ENCODE measurements around the gene AMELY.
"Not testable (repeated sequence)": the region's sequence is repeated elsewhere in the genome, so short reads cannot be mapped to it uniquely, and the experiment has no call there.

Gene AMELY

GRCh38 chrY:6911253-6911881 lies at the start of gene AMELY:
Gene AMELY, minus strand, starts transcription at chrY:6911752. Its CDS starts 39,144 bp downstream, at chrY:6872608.
- DNase-seq: no peak

- no peak for DNase-seq
Measured at GRCh38 chrY:6949947-6950346, 38.4 kb upstream of the AMELY start.

- DNase-seq: no peak
Measured at GRCh38 chrY:6948378-6948777, 36.8 kb upstream of the AMELY start.

GRCh38 chrY:6947695-6948094 lies 36.1 kb upstream of the AMELY start:
- DNase-seq: no peak

GRCh38 chrY:6935497-6935896 lies 23.9 kb upstream of the AMELY start:
- no peak for DNase-seq

GRCh38 chrY:6931779-6932396 lies 20.3 kb upstream of the AMELY start:
- no peak for DNase-seq

- no peak for DNase-seq
Measured at GRCh38 chrY:6929237-6929636, 17.7 kb upstream of the AMELY start.

- DNase-seq: no peak
Measured at GRCh38 chrY:6928265-6928664, 16.7 kb upstream of the AMELY start.

GRCh38 chrY:6921061-6921460 lies 9.5 kb upstream of the AMELY start:
- DNase-seq: no peak

- no peak for DNase-seq
Measured at GRCh38 chrY:6913362-6913761, 1.8 kb upstream of the AMELY start.

GRCh38 chrY:6910372-6911252 lies 940 bp downstream of the AMELY start, which contains the start of gene TBL1Y:
Gene TBL1Y, plus strand, starts transcription at chrY:6910697. Its CDS starts 114,388 bp downstream, at chrY:7025085.
- no peak for DNase-seq

- DNase-seq: no peak
Measured at GRCh38 chrY:6909856-6910255, 1.7 kb downstream of the AMELY start.

- DNase-seq: no peak
Measured at GRCh38 chrY:6909118-6909521, 2.4 kb downstream of the AMELY start.

GRCh38 chrY:6908021-6908420 lies 3.5 kb downstream of the AMELY start:
- not testable (repeated sequence) for DNase-seq

GRCh38 chrY:6907591-6907990 lies 4.0 kb downstream of the AMELY start:
- no peak for DNase-seq

GRCh38 chrY:6902116-6902515 lies 9.4 kb downstream of the AMELY start:
- not testable (repeated sequence) for DNase-seq

- DNase-seq: no peak
Measured at GRCh38 chrY:6895236-6895635, 16.3 kb downstream of the AMELY start.

GRCh38 chrY:6894496-6894895 lies 17.1 kb downstream of the AMELY start:
- DNase-seq: no peak

GRCh38 chrY:6849384-6849783 lies 62.2 kb downstream of the AMELY start:
- DNase-seq: no peak

GRCh38 chrY:6842650-6843049 lies 68.9 kb downstream of the AMELY start:
- not testable (repeated sequence) for DNase-seq
